Tibial nerve (tissue), 3 donors: Measurements from ENCODE around the gene DNAI7.

Source experiments
- POLR2A ChIP-seq, 2 donors: fragments of 450-650 bp; IDR thresholded peaks; one replicate each; pipeline ENCODE4 v1.6.1; 2017; ENCODE audit warnings: antibody characterized with exemption in 2 of 2, mild to moderate bottlenecking in 2 of 2, moderate library complexity in 2 of 2
- TF ChIP-seq, protein P1 (sequence below), 5 experiments: fragments of 200-600 bp in 3 of 5; fragments of 450-650 bp in 2 of 5; sonication (generic) in 3 of 5; IDR thresholded peaks; one replicate each; pipeline ENCODE4 v1.5.1; 2016 to 2019; ENCODE audit warnings: antibody characterized with exemption in 5 of 5, mild to moderate bottlenecking in 3 of 5, moderate library complexity in 2 of 5

DNA sequence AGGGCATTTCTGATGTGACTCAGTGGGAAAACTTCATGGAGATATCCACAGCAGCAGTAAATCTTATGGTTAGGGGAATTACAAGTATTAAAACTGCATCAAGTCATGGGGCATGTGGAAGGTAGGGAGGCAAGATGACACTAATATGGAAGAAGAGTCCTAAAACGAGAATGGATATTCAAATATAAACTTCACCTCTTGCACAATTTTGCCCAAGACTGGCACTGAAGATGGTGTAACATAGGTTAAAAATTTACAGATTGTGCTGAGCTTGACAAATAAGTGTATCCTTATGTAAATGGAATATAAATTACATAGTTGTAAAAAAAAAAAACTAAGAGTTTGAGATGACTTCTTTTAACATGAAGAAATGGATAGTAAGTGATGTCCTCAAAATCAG is 12.9 kb upstream of the DNAI7 start:
- TF ChIP-seq, protein P1, sequence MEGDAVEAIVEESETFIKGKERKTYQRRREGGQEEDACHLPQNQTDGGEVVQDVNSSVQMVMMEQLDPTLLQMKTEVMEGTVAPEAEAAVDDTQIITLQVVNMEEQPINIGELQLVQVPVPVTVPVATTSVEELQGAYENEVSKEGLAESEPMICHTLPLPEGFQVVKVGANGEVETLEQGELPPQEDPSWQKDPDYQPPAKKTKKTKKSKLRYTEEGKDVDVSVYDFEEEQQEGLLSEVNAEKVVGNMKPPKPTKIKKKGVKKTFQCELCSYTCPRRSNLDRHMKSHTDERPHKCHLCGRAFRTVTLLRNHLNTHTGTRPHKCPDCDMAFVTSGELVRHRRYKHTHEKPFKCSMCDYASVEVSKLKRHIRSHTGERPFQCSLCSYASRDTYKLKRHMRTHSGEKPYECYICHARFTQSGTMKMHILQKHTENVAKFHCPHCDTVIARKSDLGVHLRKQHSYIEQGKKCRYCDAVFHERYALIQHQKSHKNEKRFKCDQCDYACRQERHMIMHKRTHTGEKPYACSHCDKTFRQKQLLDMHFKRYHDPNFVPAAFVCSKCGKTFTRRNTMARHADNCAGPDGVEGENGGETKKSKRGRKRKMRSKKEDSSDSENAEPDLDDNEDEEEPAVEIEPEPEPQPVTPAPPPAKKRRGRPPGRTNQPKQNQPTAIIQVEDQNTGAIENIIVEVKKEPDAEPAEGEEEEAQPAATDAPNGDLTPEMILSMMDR (IDR thresholded peaks at IDR 0.05): no peak
- TF ChIP-seq POLR2A (IDR thresholded peaks at IDR 0.05): no peak
